Fibroblast of lung (primary cell): Measurements from ENCODE around the gene SDCBP2. TPM values are rescaled to one million over a fixed set of nuclear protein-coding genes. Genes with fewer than 3 reads are reported as not detected.

Experiments used
- DNase-seq, 2 donors: peaks; one replicate each; pipeline versions ENCODE4 v3.0.0 to v3.0.0-alpha.2; 2010; ENCODE audit warnings: low read depth in 2 of 2
- H2AFZ ChIP-seq: 2 replicates; pipeline ENCODE4 v1.5.1; 2012; ENCODE audit warnings: low read length, control low read depth, inconsistent platforms
- H3K27ac ChIP-seq: 2 replicates; pipeline ENCODE4 v1.5.1; 2011; ENCODE audit warnings: low read length, control low read depth; ENCODE audit not compliant: insufficient read depth
- H3K27me3 ChIP-seq: 2 replicates; pipeline ENCODE4 v1.5.1; 2011; ENCODE audit warnings: mild to moderate bottlenecking, low read length; ENCODE audit not compliant: control insufficient read depth, insufficient read depth
- H3K36me3 ChIP-seq: 2 replicates; pipeline ENCODE4 v1.5.1; 2011; ENCODE audit warnings: low read length; ENCODE audit not compliant: control insufficient read depth, insufficient read depth
- H3K4me1 ChIP-seq: 2 replicates; pipeline ENCODE4 v1.5.1; 2011; ENCODE audit warnings: low read length; ENCODE audit not compliant: control insufficient read depth, insufficient read depth; ENCODE audit errors: extremely low read depth
- H3K4me2 ChIP-seq: 2 replicates; pipeline ENCODE4 v1.5.1; 2011; ENCODE audit warnings: low read length, control low read depth; ENCODE audit not compliant: insufficient read depth; ENCODE audit errors: extremely low read depth
- H3K4me3 ChIP-seq, 4 experiments: fragments of 200-600 bp in 1 of 4; sonication (generic) in 1 of 4; replicated peaks in 1 of 4; 2 replicates each; pipeline ENCODE4 v1.5.1; 2011 to 2016; ENCODE audit warnings: low read length in 4 of 4, low read depth in 3 of 4, mild to moderate bottlenecking in 3 of 4, control low read depth in 2 of 4, inconsistent platforms in 1 of 4, mixed read lengths in 1 of 4; ENCODE audit not compliant: insufficient read depth in 1 of 4; ENCODE audit errors: control extremely low read depth in 1 of 4
- H3K79me2 ChIP-seq: 2 replicates; pipeline ENCODE4 v1.5.1; 2012; ENCODE audit warnings: mild to moderate bottlenecking, low read length, inconsistent platforms; ENCODE audit not compliant: control insufficient read depth, insufficient read depth
- H3K9ac ChIP-seq: 2 replicates; pipeline ENCODE4 v1.5.1; 2011; ENCODE audit warnings: mild to moderate bottlenecking, low read length, control low read depth; ENCODE audit not compliant: insufficient read depth
- H3K9me3 ChIP-seq: 2 replicates; pipeline ENCODE4 v1.5.1; 2012; ENCODE audit warnings: low read depth, low read length; ENCODE audit not compliant: control insufficient read depth, insufficient read depth
- H4K20me1 ChIP-seq: 2 replicates; pipeline ENCODE4 v1.5.1; 2011; ENCODE audit warnings: low read length; ENCODE audit not compliant: control insufficient read depth, insufficient read depth; ENCODE audit errors: extremely low read depth
- EZH2 ChIP-seq: IDR thresholded peaks from 2 replicates; pipeline ENCODE4 v1.5.1; 2012; ENCODE audit warnings: low read length, control low read depth, mild to moderate bottlenecking; ENCODE audit errors: missing control alignments
- polyA plus RNA-seq, 2 donors: library from polyadenylated mRNA; depleted of rRNA in 1 of 2; stranded (reverse) in 1 of 2; unstranded in 1 of 2; fragments of >200 nt; gene quantifications; 2 replicates each; pipeline ENCODE4 v1.2.1, GENCODE V29; 2011 to 2012; ENCODE audit warnings: missing spikeins in 1 of 2
- total RNA-seq: library from RNA; depleted of rRNA; stranded (reverse); fragments of >200 nt; gene quantifications from 2 replicates; pipeline ENCODE4 v1.2.1, GENCODE V29; 2014
- TF ChIP-seq, protein P1 (sequence below), 2 donors: IDR thresholded peaks in 1 of 2; conservative IDR thresholded peaks in 1 of 2; 1 replicate in 1 of 2; 2 replicates in 1 of 2; pipeline ENCODE4 v1.5.1; 2011 to 2012; ENCODE audit warnings: low read length in 2 of 2, control low read depth in 1 of 2, inconsistent platforms in 1 of 2, low read depth in 1 of 2, mild to moderate bottlenecking in 1 of 2

SDCBP2 gene
- total and polyA plus RNA-seq, 2 donors (not counting 1 experiment from before 2014, with no cell fraction given): 0.78 to 2.1 TPM

DNA sequence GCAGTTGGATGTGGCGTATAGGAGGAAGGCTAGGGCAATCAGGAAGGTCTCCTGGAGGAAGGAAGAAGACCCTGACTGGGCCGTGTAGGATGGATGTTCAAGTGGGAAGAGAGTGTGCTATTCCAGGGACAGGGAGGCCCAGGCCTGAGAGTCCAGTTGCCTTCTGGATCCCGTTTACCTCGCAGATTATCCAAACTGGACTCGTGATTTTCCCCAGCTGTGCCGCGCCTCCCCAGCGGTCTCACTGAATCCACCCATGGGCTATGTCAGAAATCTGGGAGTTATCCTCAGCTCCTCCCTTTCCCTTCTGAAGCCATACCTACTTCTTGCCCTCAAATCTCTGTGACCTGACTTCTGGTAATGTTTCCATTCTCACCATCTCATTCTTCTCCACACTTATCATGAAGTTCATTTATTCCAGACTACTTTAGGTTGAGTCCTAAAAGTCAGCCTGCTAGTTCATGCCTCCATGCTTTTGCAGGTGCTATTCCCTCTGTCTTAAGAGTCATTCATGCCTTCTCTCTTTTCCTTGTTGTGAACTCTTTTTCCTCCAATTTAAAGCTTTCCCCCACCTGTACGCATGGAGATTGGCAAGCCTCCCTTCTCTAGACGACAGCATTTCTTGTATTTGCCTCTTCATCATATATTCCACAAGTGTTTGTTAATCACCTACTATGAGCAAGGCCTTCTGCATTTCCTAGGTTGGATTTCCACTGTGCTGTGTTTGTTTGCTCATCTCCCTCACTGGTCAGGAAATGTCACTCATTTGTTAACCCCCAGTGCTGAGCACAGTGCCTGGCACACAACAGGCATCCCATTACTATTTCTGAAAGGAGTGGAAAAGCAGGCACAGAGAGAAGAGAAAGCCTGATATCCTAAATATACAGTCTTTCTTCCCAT lies 2.7 kb downstream of the SDCBP2 start:
- no peak overlapping the region for H2AFZ ChIP-seq
- peak; percentile 26 to 74 for DNase-seq
- H3K79me2 ChIP-seq: peaks cover 31% of the 10 kb centered on the region
- no peaks in the 10 kb centered on the region for H3K36me3 ChIP-seq
- H3K9ac ChIP-seq: peak overlapping the region; percentile 99
- peak overlapping the region; percentile 85 for H3K4me2 ChIP-seq
- H3K27me3 ChIP-seq: no peaks in the 10 kb centered on the region
- TF ChIP-seq, protein P1, sequence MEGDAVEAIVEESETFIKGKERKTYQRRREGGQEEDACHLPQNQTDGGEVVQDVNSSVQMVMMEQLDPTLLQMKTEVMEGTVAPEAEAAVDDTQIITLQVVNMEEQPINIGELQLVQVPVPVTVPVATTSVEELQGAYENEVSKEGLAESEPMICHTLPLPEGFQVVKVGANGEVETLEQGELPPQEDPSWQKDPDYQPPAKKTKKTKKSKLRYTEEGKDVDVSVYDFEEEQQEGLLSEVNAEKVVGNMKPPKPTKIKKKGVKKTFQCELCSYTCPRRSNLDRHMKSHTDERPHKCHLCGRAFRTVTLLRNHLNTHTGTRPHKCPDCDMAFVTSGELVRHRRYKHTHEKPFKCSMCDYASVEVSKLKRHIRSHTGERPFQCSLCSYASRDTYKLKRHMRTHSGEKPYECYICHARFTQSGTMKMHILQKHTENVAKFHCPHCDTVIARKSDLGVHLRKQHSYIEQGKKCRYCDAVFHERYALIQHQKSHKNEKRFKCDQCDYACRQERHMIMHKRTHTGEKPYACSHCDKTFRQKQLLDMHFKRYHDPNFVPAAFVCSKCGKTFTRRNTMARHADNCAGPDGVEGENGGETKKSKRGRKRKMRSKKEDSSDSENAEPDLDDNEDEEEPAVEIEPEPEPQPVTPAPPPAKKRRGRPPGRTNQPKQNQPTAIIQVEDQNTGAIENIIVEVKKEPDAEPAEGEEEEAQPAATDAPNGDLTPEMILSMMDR (conservative IDR thresholded peaks at IDR 0.05 in 1 of 2, IDR thresholded peaks at IDR 0.05 in 1 of 2; ENCODE audit: low read depth in 1 of 2, low read length in 2 of 2): no peak
- no peak for TF ChIP-seq EZH2
- H4K20me1 ChIP-seq: no peaks in the 10 kb centered on the region
- H3K9me3 ChIP-seq: no peaks in the 10 kb centered on the region
- H3K27ac ChIP-seq: peak overlapping the region; percentile 99
- peak overlapping the region; percentile 55 to 89 (median 81) for H3K4me3 ChIP-seq
- peaks cover 36% of the 10 kb centered on the region for H3K4me1 ChIP-seq

DNA sequence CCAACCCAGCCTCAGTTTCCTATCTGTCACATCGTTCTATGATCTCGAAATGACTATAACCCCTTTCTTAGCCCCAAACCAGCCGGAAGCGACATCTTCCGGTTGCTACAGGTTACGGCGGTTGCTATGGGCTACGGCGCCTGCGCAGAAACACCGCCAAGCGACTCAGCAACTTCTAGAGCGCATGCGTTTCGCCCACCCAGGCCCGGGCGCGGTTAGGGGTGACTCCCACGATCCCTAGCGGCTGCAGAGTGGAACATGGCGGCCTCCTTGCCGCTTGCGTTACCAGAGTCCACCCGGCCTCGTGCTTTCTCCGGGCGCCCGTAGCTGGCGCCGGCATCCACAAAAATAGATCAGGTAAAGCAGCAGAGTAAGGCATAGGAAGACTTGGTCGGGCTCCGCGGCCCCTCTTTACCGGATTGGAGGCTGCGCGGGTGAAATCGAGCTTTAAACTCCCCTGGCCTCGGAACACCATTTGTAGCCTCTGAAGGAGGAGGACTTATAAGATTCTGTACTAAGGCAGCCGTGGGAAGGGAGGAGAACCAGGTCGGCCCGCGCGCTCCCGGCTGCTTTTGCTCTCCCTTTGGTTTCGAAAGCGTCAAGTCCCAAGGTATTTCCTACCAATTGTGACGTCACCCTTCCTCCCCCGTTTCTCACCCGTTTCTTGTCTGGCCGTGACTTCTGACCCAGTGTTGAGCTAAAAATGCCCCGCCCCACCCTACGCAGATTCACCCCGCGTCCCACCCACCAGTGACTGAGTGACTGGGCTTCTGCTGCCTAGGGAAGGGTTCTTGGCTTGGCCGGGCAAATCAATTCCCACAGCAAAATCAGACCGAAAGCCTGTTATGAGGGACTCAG lies 3.5 kb downstream of the SDCBP2 start:
- Histone ChIP-seq H3K9ac (peak overlapping the region; percentile 99), H3K4me3 (peak overlapping the region; percentile 78 to 89 (median 81)), H2AFZ (peak overlapping the region; percentile 61), H3K9me3 (no peaks in the 10 kb centered on the region), H3K36me3 (no peaks in the 10 kb centered on the region), H3K4me2 (peak overlapping the region; percentile 97), H3K27ac (peak overlapping the region; percentile 99), H4K20me1 (no peaks in the 10 kb centered on the region), H3K4me1 (peaks cover 36% of the 10 kb centered on the region), H3K79me2 (peaks cover 28% of the 10 kb centered on the region), H3K27me3 (no peaks in the 10 kb centered on the region)
- TF ChIP-seq EZH2: no peak
- TF ChIP-seq, protein P1 (conservative IDR thresholded peaks at IDR 0.05 in 1 of 2, IDR thresholded peaks at IDR 0.05 in 1 of 2; ENCODE audit: low read depth in 1 of 2, low read length in 2 of 2): peak in 1 of 2 donors; percentile 7
- DNase-seq: peak; percentile 94 to 99

DNA sequence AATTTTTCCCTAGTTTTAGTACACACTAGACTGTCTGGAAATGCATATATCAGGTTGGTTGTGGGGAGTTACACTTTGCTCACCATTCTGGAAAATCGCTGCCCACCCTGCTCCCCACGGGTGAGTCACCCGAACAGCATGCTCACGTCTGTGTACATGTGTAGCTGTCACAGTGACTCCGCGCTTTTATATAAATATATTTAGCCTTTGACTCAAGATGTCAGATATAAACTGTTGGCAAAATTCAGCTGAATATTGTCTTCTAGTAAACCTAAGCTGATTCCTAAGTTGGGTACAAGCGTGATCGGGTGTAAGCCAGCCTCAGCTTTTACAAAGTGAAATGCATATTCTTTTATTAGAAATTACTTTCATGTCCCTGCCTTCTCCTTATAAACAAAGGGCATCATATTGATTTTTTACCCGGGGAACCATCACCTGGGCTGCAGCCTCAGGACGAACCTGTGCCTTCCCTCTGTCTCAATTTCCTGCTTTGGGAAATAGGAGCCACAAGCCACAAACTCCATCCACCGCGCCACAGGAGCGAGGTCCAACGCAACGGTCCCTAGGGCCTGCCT lies 4.3 kb downstream of the SDCBP2 start:
- no peaks in the 10 kb centered on the region for H3K9me3 ChIP-seq
- peak overlapping the region; percentile 99 for H3K27ac ChIP-seq
- H3K4me2 ChIP-seq: peak overlapping the region; percentile 97
- H3K4me3 ChIP-seq: peak overlapping the region; percentile 78 to 89 (median 81)
- peaks cover 36% of the 10 kb centered on the region for H3K4me1 ChIP-seq
- H4K20me1 ChIP-seq: no peaks in the 10 kb centered on the region
- H3K9ac ChIP-seq: peak overlapping the region; percentile 99
- peak overlapping the region; percentile 61 for H2AFZ ChIP-seq
- no peaks in the 10 kb centered on the region for H3K27me3 ChIP-seq
- TF ChIP-seq EZH2: no peak
- TF ChIP-seq, protein P1 (conservative IDR thresholded peaks at IDR 0.05 in 1 of 2, IDR thresholded peaks at IDR 0.05 in 1 of 2; ENCODE audit: low read depth in 1 of 2, low read length in 2 of 2): no peak
- H3K79me2 ChIP-seq: peaks cover 24% of the 10 kb centered on the region
- DNase-seq: peak; percentile 81 to 90
- no peaks in the 10 kb centered on the region for H3K36me3 ChIP-seq
